Nucleus accumbens (tissue), 56 donors: ENCODE measurements around the gene LRRC15.

Experiments used
- DNase-seq, 56 donors: peaks; one replicate each; lab custom pipeline; 2025; lab: John Stamatoyannopoulos, UW

The LRRC15 gene

DNA sequence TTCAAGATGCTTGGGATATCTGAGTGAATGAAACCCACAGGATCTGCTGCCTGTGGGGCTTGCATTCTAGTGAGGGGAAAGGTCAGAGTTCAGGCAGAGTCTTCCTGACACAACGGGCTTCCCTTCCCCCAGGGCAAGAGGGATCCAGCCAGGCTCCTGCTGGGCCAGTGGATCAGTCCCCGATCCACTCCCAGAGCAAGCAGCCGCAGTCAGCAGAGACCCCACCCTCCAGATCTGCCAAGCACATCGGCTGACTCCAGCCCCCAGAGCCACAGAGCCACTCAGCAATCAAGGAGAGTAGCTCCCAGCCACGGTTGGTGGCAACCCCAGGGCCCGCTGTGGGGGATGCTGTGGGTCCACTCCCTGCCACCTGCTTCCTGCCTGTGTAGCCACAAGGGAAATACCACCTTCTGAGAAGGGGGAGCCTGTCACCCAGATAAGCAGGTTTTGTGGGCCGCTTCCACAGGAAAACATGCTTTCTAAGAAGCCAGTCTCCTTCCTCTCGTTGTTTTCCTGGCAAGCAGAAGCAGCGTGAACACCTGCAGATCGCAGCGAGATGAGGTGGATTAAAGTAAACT is 63.3 kb downstream of the LRRC15 start:
- no peak for DNase-seq

DNA sequence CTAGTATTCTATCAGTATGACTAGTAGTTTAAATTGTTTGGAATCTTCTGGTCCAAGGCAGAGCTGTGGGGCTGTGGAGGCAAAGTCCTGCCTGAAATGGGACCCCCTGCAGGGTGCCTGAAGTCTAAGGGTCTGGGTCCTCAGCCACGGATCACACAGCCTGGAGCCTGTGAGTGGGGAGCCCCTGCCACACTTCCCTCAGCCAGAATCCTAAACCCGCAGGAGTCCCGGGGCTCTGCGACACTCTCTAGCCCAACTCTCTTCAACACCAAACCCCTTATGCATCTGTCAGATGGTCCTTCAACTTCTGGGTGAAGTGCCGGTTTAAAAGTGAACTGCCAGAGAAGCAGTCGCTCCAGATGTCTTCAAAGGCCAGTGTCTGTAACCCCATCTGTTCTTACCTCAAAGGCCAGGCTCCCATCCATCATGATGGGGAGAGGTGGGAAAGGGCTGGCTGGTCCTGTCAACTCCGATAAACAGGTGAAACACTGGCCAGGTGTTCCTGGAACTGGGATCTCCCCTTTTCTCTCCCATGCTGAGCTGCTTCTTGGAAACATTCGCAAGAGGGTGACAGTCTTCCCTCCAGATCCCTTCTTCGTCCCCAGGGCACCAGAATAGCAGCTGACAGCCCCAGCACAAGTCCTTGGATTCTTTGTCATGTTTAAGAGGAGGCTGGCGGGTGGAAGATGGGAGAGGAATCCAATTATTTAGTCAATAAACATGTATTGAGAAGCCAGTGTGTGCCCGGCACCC is 64.0 kb downstream of the LRRC15 start:
- no peak for DNase-seq
